Duodenal mucosa (tissue), 2 donors: ENCODE measurements around the gene MXI1.

Source experiments
- H3K27ac ChIP-seq: one replicate; pipeline ENCODE4 v1.7.0; 2013; ENCODE audit warnings: low read depth, low read length
- H3K27me3 ChIP-seq, 2 donors: one replicate each; pipeline ENCODE4 v1.7.0; 2013; ENCODE audit warnings: low read length in 2 of 2, control low read depth in 1 of 2; ENCODE audit not compliant: insufficient read depth in 2 of 2, control insufficient read depth in 1 of 2
- H3K36me3 ChIP-seq, 2 donors: one replicate each; pipeline ENCODE4 v1.7.0; 2013; ENCODE audit warnings: low read length in 2 of 2, control low read depth in 1 of 2; ENCODE audit not compliant: insufficient read depth in 2 of 2, control insufficient read depth in 1 of 2
- H3K4me1 ChIP-seq, 2 donors: one replicate each; pipeline ENCODE4 v1.7.0; 2013; ENCODE audit warnings: low read length in 2 of 2, control low read depth in 1 of 2; ENCODE audit not compliant: insufficient read depth in 2 of 2, control insufficient read depth in 1 of 2
- H3K4me3 ChIP-seq, 2 donors: one replicate each; pipeline ENCODE4 v1.7.0; 2013; ENCODE audit warnings: low read length in 2 of 2, low read depth in 1 of 2
- H3K9ac ChIP-seq, 2 donors: one replicate each; pipeline ENCODE4 v1.7.0; 2013; ENCODE audit warnings: low read length in 2 of 2, low read depth in 1 of 2
- H3K9me3 ChIP-seq, 2 donors: one replicate each; pipeline ENCODE4 v1.7.0; 2013; ENCODE audit warnings: low read length in 2 of 2, control low read depth in 1 of 2; ENCODE audit not compliant: control insufficient read depth in 1 of 2

MXI1 gene

DNA sequence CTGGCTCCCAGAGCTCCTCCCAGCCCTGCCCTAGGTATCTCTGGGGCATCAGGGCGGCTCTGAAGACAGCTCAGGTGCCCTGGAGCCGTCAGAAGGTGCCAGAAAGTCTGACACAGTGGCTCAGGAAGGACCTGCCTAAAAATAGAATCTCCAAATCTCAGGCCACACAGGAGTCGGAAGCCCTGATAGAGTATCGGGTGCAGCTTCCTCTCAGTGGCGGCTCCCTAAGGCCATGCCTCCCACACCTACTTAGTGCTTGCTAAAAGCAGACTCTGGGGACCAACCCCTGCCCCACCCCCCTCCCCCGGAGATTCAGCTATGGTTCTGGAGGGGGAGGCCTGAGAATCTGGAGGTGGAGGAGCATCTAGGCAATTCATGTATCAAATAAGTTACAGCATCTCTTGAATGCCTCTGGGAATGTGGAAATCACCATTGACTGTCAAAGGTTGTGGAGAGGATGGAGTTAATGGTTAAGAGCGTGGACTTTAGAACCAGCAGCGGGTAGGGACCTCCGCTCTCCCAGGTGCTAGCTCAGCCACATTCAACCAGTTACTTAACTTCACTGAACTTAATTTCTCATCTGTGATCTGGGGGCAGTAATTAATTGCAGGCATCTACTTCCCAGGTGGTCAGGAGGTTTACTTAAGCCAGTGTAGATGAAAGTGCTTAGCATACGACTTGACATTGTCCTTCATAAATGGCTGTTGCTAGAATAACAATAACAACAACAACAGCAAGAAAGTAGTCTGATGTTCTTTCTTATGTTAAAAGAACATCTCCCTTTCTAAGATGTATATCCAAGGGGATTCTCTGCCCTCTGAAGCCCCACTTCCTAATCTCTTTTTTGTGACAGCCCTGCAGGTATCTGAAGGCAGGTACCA, 38.6 kb upstream of the MXI1 start:
- Histone ChIP-seq H3K4me1 (peaks cover 15 to 21% of the 10 kb centered on the region in 2 donors), H3K9ac (no peak overlapping the region), H3K36me3 (no peaks in the 10 kb centered on the region), H3K27ac (no peak overlapping the region), H3K27me3 (peaks cover 1 to 17% of the 10 kb centered on the region in 2 donors), H3K4me3 (no peak overlapping the region), H3K9me3 (no peaks in the 10 kb centered on the region)

DNA sequence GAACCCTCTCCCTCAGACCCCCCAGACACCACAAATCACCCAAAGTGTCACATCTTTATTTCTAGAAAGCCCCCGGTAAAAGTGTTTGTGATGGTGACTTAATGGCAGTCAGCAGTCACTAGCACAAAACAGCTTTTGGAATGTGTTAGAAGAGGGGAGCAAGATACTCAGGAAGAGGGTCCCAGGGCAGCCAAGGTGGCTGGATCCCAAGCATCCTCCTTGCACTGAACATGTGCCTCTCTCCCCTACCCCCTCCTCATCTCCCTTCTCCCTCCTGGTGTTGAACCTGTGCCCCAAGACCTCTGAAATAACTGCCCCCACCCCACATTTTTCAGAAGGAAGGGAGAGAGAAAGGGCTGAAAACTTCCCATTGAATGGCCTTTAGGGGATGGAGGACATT, 37.8 kb upstream of the MXI1 start:
- Histone ChIP-seq H3K9ac (no peak overlapping the region), H3K9me3 (no peaks in the 10 kb centered on the region), H3K4me3 (no peak overlapping the region), H3K27me3 (peaks cover 3 to 17% of the 10 kb centered on the region in 2 donors), H3K27ac (no peak overlapping the region), H3K4me1 (peaks cover 15 to 20% of the 10 kb centered on the region in 2 donors), H3K36me3 (no peaks in the 10 kb centered on the region)

DNA sequence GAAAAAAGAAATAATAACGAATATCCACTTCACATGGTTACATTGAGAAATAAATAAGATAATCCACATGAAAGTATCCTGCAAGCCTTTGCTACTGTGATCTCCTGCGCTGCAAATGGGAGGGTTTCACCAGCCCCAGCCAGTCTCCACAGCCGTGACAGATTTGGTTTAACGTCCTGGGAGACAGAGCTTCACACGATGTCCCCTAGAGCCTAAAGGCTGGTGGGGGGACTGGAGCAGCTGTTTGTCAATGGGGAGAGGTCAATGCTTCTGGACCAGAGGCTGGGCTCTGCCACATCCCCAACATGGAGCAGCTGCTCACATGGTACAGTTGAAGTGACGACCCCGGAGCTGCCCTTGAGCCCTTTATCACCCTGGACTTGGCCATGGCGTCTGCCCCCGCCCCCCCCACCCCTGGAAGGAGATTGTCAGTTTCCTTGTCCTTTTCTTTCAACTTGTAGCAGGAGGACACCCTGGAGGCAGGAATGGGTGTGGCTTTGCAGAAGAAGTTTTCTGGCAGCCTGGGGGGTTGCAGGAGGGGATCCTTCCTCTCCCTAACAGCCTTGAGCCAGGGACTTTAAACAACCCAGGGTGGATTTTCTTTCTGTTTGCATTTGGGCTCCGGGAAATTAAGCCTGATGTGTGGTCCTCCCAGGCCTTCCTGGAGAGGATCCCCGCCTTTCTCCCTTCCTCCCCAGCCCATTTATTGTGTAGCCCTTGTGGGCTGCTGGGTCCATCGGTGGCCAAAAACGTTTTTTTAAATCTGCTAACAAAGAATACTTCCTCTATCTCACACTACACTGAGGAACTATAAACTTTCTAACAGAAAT, 37.0 kb upstream of the MXI1 start:
- no peaks in the 10 kb centered on the region for H3K9me3 ChIP-seq
- H3K27me3 ChIP-seq, result peaks cover 3 to 17% of the 10 kb centered on the region in 2 donors
- peaks cover 15 to 20% of the 10 kb centered on the region in 2 donors for H3K4me1 ChIP-seq
- no peak overlapping the region for H3K27ac ChIP-seq
- H3K36me3 ChIP-seq, result no peaks in the 10 kb centered on the region
- no peak overlapping the region for H3K4me3 ChIP-seq
- no peak overlapping the region for H3K9ac ChIP-seq

DNA sequence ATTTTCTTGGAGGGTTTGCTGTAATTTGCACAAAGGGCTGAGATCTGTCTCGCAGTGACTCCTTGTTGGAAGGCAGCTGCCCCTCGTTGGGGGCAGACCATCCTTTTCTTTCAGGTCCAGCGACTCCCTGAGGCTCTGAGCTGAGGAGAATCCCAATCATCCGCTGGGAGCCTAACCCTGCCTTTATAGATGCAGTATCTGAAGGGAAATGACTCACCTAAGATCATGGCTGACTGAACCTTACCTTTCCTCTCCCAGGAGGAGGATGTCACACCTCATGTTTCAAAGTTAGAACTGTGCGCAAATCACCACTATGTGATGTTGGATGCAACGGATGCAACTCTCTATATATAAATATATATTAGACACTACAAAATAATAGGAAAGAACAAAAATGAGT, 36.4 kb upstream of the MXI1 start:
- Histone ChIP-seq H3K27ac (no peak overlapping the region), H3K9me3 (no peaks in the 10 kb centered on the region), H3K4me1 (peaks cover 15 to 20% of the 10 kb centered on the region in 2 donors), H3K27me3 (peaks cover 3 to 15% of the 10 kb centered on the region in 2 donors), H3K9ac (no peak overlapping the region), H3K4me3 (no peak overlapping the region), H3K36me3 (no peaks in the 10 kb centered on the region)

DNA sequence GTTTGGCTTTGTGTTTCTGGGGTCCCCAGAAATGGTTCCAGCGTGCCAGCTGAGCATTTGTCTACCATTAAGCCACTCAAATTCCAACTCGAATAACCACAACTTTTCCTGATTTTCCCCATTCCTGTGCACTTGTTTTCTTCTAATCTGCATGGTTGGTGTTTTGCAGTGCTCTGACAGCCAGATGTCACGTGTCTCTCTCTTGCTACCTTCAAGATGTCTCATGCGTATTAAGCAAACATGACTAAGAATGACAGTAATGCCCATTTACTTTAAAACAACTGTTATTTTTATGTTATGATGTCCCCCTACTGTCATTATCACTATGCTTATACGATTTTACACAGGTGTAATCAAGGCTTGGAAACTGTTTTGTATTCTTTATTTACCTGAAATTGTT, 35.2 kb upstream of the MXI1 start:
- Histone ChIP-seq H3K4me1 (peaks cover 15 to 20% of the 10 kb centered on the region in 2 donors), H3K9ac (no peak overlapping the region), H3K27me3 (peaks cover 3 to 10% of the 10 kb centered on the region in 2 donors), H3K4me3 (no peak overlapping the region), H3K27ac (no peak overlapping the region), H3K9me3 (no peaks in the 10 kb centered on the region), H3K36me3 (no peaks in the 10 kb centered on the region)

DNA sequence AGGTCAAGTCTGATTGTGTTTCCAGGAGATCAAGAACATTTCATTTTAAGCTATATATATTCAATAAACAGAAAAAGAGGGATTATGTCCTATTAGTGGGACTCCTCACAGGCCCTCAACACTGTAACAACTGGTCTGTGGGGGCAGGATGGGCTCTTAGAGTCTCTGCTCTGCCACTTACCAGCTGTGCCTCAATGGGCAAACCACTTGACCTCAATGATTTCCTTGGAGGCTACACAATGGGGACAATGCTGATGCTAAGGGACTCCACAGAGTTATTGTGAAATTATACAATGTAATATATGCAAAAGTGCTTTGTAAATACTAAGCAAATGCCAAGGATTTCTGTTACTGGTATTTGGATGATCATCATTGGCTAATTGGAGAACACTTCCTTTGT, 33.2 kb upstream of the MXI1 start:
- H3K27me3 ChIP-seq, result peaks cover 3% of the 10 kb centered on the region in 2 donors

DNA sequence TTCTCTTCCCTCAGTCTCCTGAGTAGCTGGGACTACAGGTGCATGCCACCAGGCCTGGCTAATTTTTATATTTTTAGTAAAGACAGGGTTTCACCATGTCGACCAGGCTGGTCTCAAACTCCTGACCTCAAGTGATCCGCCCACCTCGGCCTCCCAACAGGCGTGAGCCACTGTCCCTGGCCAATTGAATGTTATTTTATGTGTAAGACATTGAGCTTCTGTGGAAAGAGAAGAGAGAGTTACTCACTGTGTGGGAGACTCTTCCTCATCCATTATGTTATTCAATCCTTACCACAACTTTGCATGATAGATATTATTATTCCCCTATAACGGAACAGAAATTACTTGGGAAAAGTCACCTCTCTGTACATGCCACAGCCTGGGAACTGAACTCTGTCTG, 32.6 kb upstream of the MXI1 start:
- no peaks in the 10 kb centered on the region for H3K9me3 ChIP-seq
- peaks cover 4 to 5% of the 10 kb centered on the region in 2 donors for H3K4me1 ChIP-seq
- H3K4me3 ChIP-seq, result no peak overlapping the region
- H3K27me3 ChIP-seq, result peaks cover 0 to 3% of the 10 kb centered on the region in 2 donors
- no peak overlapping the region for H3K9ac ChIP-seq
- no peaks in the 10 kb centered on the region for H3K36me3 ChIP-seq
- no peak overlapping the region for H3K27ac ChIP-seq

More for the DNA sequence above, 33.2 kb upstream of the MXI1 start:
- H3K9me3 ChIP-seq, result no peaks in the 10 kb centered on the region
- no peak overlapping the region for H3K27ac ChIP-seq
- no peak overlapping the region for H3K4me3 ChIP-seq
- H3K4me1 ChIP-seq, result peaks cover 10 to 11% of the 10 kb centered on the region in 2 donors
- H3K36me3 ChIP-seq, result no peaks in the 10 kb centered on the region
- no peak overlapping the region for H3K9ac ChIP-seq

DNA sequence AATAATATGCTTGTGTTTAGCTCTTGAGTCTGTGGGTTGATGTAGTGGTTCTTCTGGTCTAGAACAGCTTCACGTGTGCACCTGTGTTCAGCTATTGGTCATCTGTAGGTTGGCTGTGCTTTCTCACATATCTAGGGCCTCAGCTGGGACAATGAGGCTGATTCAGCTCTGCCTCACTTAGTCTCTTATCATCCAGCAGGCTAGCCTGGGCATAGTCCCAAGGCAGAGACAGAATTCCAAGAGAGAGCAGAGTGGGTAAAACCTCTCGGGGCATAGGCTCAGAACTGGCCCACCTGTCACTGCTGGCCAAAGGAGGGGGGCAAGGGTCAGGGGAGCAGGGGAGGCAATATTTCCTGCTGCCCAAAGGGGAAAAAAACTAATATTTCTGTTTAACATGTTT, 32.0 kb upstream of the MXI1 start:
- H3K4me1 ChIP-seq, result peaks cover 0 to 4% of the 10 kb centered on the region in 2 donors
- H3K9me3 ChIP-seq, result no peaks in the 10 kb centered on the region
- no peak overlapping the region for H3K27ac ChIP-seq
- H3K27me3 ChIP-seq, result peaks cover 0 to 3% of the 10 kb centered on the region in 2 donors
- H3K9ac ChIP-seq, result no peak overlapping the region
- no peak overlapping the region for H3K4me3 ChIP-seq
- H3K36me3 ChIP-seq, result no peaks in the 10 kb centered on the region

DNA sequence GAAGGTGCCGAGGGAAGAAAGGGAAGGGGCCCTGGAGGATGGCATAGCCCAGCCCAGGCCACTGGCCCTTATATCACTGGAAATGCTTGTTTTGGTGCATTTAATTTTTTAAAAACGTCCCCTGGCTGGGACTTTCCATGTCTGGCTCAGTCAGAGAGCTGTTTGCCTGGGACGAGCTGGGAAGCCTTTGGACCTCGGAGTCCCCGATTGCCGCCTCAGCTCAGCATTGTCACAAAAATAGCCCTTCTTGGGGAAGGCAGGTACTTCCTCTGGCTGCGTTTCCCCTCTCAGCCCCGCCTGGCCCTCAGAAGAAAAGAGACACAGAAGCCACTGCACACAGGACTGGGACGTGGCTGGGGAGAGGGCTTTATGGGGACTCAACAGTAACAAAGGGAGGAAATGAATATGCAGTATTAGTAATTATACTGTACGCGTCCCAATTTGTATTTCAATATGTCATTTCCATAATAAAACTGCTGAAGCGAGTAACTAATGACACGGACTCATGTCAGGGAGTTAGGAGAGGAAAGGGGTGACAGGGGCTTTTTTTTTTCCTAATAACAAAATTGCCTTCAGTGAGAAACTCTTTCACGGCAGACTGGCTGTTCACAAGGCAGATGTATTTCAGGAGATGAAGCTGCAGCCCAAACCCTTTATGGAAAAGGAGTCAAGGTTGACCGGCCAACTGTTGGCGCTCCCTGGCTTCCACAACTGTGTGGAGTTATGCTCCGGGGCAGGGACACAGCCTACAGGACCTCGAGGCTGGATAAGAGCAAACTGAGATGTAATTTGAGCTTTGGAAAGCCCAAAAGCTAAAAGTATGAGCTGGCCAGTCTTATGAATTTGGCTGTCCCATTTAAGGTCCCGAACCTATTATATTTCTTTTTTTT, 31.0 kb upstream of the MXI1 start:
- Histone ChIP-seq H3K27ac (no peak overlapping the region), H3K36me3 (no peaks in the 10 kb centered on the region), H3K9ac (no peak overlapping the region), H3K9me3 (no peaks in the 10 kb centered on the region), H3K27me3 (peaks cover 0 to 3% of the 10 kb centered on the region in 2 donors), H3K4me3 (no peak overlapping the region), H3K4me1 (no peaks in the 10 kb centered on the region)
